NCI-H2227 (cell line): ENCODE measurements around the gene INPP4B.
"Not testable (repeated sequence)": the region's sequence is repeated elsewhere in the genome, so short reads cannot be mapped to it uniquely, and the experiment has no call there.

Experiments used
- DNase-seq: peaks from one replicate; lab custom pipeline; 2025; ENCODE audit not compliant: unreplicated experiment; lab: John Stamatoyannopoulos, UW

INPP4B gene

DNA sequence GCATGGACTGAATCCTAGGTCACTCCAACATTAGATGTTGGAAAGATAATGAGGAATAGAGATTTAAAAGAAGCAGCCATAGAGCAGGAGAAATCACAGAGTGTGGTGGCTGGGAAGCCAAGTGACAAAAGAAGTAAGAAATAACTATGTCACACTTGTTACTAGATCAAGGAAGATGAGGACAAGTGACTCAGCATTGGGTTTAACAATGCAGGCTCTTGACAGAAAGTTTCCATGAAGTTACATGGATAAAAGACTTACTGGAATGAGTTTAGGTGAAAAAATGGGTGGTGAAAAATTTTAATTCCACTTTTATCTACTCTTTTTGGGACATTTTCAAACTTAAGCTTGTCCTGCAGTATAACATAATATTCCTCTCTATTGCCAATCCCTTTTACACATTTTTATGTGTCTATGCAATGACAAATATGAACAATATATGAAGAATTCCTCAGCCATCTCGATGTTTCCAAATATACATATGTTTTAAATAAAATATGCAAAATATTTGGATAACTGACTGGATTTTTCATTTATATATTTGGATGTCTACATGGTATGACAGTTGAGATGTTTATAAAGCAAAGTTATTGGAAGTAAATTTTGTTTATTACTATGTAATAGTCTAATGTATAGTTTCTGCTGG is 747.1 kb downstream of the INPP4B start:
- DNase-seq = no peak

DNA sequence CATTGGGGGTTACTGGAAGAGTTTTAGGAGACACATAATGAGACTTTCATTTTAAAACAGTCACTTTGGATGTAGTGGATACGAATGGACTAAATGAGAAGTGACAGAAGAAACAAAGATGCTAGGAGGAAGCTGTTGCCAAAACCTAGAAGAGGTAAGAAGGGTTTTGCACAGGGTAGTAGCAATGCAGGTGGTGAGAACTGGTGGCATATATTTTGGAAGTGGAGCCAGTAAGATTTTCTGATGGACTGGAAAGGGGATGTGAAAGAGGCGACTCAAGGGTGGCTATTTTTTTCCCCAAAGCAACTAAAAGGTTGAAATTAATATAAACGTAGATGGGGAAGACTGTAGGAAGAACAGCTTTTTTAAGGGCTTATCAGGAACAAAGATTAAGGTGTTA is 747.7 kb downstream of the INPP4B start:
- no peak for DNase-seq

DNA sequence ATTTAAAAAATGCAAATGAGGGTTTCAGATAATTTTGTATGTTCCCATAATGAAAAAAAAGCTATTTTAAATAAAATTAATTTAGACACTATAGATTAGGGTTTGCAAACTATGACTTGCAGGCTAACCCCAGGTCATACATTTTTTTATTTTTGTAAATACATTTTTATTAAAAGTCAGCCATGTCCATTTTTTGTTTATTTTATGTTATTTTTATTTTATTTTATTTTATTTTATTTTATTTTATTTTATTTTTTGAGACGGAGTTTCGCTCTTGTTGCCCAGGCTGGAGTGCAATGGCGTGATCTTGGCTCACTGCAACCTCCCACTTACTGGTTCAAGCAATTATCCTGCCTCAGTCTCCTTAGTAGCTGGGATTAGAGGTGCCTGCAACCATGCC is 749.1 kb downstream of the INPP4B start:
- DNase-seq = no peak

DNA sequence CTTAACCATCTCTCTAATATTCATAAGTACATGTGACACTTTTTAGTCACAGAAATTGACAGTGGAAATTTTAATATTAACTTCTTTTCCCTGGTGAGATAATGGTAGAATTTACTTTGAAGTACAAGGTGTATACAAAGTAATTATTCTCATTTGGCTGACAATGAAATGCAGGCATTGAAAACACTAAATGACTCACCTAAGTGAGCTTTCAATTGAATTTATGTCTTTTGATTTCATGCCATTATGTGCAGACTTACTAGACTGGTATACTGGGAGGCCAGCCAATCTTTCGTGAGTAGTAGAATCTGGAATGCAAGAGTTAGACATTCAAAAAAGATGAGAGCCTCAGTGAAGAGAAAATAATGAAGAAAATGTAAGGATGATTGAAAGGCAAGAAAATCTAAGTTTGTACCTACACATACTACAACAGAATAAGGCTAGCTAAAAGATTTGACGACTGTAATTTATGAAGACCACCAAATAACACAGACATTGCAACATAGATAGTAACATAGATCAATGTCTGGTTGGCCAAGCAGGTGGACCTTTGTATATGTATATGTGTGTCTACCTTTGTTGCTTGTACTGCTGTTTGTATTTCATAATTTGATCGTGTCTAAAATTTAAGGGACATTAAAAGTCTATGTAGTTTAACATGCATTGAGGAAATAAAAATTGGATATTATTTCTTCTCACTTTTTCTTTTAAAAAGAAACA is 750.1 kb downstream of the INPP4B start:
- DNase-seq = no peak

DNA sequence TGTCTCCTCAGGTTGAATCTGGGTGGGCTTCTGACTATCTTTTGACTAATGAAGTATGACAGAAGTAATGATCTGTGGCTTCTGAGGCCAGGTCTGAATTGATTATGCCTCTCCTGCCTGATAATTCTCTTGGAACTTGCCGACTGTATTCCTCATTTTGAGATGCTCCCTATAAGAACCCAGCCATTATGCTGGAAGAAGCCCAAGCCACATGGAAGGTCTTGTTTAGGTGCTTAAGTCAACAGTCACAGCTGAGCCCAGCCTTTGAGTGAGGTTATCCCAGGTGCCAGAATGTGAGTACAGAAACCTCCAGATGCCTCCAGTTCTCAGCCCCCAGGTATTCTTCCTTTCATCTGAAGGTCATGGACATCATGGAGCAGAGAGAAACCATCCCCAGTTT is 753.2 kb downstream of the INPP4B start:
- no peak for DNase-seq

DNA sequence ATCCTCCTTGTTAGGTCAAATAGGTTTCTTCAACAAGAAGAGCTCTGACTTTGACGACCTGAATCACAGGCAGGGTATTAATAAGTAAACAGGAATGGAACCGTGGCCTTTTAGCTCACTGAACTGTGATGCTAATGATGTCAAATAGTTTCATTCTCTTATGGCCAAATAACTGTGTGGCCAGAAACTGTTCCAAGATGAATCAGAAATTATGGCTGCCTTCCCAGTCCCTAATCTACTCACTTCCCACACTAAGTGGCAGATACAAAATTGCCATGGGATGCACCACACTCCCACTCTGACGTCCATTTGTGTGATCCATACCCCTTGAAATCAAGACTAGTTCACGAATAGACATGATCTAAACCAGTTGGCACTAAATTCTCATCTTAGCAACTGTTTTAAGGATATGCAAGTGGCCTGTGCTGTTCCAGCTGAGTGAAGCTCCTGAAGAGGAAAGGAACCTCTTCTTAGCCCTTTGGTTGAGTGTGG is 754.4 kb downstream of the INPP4B start:
- no peak for DNase-seq

DNA sequence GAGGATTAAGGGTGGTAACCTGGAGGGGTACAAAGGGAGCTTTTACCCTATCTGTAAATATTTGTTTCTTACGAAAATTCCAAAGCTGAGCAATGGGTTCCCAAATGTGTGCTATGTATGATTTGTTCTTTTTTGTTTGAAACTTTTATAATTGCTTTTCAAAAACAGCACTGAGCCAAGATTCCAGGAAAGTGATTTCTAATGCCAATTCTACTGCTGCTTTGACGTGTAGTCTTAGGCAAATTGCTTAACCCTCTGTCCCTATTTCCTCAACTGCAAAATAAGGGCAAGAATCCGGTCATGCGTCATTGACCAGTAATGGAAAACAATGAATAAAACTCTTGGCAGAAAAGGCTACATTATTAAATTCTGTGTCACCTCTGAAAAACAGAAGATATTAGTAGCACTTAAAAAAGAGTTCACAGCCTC is 755.0 kb downstream of the INPP4B start:
- no peak for DNase-seq

DNA sequence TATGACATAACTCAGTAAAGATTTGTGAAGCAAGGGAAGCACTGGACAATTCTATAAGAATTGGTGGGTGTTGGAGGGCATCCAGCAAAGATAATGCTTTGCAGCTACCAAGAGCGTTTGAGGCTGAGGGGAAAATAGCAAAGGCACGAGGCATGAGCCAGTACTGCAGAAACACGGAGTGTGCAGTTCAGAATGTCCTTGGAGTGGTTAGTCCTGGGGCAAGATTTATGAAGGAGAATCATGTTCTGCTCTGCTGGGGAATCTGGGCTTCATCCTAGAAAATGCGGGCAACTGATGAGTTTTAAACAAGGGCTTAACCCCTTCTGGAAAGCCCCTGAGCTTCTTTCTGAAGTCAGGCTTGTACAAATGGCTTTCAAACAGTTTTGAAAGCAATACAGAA is 757.2 kb downstream of the INPP4B start:
- DNase-seq = no peak

DNA sequence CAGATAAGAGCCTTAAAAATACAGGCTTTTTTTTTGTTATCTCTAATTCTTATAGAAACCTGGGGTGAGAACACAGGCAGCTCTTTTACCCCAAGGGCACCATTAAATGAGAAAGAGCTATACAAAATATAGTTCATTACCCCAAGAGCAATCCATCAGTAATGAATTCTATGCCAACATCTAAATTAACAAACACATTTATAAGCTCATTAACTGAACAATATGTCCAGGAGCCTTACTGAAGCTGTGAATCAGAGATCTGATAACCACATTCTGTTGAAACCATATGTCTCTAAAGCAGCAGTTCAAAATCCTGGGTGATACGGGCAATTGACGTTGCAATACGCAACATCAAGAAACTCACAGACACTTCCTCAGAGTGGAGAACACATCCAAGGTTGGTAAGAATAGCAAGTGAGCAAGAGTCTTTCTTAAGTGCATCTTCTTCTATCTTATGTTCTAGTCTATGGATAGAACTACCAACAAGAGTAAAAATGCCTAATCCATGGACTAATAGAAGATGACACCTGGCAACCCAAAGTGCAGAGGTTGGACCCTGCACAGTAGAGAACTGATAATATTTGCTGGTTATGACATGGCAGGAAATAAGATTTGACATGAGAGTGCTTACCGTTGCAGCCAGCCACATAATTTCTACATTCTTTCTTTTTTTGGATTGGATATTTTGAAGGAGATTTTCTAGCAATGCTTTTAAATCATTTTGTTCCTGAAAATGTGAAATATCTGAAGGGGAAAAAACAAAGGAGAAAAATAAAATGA is 760.4 kb downstream of the INPP4B start:
- DNase-seq = no peak

DNA sequence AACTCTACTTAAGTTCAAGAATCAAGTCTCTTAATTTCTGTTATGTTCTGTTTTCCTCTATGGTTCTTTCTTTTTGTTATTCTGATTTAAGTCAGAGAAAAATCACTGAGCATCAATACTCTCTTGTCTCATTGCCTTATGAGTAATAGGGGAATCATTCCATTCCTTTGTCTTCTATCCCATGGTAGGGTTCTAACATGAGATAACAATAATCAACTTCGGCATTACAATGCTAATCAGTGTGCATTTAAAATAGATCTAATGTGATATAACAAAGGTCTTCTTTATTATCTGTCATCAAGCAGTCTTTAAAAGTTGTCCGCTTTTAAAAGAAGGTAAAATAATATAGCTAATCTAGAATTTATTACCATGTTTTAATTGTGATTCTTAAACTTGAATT is 762.8 kb downstream of the INPP4B start:
- no peak for DNase-seq

DNA sequence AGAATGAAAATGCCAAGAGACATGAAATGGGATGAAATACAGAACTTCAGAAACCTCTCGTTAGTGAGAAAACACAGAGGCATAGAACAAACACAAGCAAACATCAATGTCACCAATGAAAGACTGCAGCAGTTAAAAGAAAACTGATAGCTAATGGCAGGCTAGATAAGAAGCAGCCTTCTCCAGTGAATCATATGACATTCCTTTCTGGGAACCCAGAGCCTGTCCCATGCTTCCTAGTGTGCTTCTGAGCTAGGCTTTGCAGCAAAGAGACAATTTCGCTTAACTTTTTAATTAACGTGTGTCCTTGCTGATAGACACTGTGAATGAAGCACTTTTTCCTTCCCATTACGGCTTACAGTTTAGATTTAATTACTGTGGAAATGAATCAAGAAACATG is 765.1 kb downstream of the INPP4B start:
- DNase-seq = no peak

DNA sequence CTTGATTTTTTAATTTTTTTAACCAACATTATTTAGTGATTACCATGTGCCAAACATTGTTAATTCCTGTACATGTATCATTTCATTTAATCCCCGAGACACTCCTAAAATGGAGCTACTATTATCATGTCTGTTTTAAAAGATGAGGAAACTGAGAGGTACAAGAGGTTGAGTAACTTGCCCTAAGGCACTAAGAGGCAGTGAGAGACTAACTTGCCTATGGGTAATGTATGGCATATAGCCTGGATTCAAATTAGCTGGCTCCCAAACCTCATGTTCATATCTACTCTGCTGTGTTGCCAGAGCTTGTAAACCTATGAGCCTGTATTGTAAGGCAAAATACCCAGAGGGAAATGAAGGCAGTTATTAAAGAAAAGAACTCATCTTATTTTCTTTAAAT is 766.1 kb downstream of the INPP4B start:
- no peak for DNase-seq

DNA sequence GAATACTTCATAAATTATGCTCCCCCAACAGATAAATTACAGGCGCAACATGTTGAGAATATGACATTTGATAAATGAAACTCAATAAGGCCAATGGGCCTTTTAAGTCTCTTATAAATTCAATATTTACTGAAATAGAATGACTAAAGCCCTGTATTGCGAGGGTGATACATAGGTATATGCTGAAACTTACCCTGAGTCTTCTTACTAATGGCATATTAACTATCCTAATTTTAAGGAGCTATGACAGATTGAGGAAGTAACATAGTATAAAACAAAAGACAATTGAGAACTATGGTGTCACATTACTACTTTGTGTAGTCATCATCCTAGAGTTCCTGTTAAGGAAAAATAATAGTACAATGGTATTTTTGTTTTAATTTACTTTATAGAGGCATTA is 769.1 kb downstream of the INPP4B start:
- no peak for DNase-seq

DNA sequence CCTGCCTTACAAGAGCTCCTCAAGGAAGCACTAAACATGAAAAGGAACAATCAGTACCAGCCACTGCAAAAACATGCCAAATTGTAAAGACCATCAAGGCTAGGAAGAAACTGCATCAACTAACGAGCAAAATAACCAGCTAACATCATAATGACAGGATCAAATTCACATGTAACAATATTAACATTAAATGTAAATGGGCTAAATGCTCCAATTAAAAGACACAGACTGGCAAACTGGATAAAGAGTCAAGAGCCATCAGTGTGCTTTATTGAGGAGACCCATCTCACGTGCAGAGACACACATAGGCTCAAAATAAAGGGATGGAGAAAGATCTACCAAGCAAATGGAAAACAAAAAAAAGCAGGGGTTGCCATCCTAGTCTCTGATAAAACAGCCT is 777.8 kb downstream of the INPP4B start:
- not testable (repeated sequence) for DNase-seq

DNA sequence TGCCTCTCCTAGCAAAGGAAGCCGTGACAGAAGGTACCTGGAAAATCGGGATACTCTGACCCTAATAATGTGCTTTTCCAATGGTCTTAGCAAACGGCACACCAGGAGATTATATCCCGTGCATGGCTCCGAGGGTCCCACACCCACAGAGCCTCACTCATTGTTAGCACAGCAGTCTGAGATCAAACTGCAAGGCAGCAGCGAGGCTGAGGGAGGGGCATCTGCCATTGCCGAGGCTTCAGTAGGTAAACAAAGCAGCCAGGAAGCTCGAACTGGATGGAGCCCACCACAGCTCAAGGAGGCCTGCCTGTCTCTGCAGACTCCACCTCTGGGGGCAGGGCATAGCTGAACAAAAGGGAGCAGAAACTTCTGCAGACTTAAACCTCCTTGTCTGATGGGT is 779.5 kb downstream of the INPP4B start:
- not testable (repeated sequence) for DNase-seq

DNA sequence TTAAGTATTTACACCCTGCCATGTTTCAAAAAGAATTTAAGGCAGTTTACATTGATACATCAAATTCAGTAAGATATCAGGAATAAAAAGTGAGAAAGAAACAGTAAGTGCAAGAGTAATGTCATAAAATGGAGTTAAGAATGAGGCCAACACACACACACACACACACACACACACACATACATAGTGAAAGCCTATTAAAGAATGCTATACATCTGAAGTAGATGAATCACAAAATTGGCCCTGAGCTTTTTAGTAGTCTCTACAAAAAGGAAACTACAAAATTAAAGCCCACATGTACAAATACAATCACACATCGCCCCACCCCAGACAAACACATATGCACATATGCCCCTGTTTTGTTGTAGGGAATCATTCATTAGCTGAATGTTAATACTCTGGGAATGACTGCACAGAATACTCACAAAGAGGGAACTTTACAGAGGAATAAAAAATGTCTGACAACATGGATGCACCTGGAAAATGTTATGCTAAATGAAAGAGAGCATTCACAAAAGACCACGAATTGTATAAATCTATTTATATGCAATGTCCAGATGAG is 780.9 kb downstream of the INPP4B start:
- DNase-seq = no peak

DNA sequence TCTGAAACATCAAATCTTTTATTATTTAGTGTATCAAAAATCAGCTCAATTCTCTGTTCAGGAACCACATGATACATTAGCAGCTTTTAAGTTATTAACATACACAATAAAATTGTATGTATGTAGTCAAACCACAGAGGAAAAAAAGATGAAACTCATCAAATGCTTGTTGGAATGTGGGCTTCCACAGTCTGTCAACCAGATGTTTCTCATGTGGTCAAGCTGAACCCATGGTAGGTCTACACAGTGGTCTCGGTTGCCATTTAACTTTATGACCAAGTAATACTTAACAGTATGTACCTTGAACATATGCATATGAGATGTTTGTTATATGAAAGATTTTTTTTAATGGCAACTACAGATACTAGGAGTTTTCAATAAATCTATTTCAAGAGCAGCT is 781.9 kb downstream of the INPP4B start:
- DNase-seq = no peak

DNA sequence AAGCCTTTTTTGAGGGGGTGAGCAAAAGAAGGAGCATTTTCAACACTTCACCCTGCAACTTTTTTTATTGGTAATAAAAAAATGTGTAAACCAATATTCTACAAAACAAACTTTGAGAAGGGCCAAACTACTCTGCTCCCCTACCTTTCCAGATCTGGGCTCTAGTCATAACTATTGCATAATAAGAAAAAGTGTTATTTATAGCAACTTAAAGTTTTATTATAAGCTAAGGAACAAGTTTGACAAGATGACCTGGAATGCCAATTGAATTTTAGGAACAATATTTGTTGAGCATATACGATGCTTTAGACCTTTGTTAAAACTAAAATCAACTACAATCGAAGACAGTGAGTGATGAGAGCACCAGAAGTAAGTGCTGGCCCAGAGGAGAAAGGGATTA is 800.1 kb downstream of the INPP4B start:
- no peak for DNase-seq

DNA sequence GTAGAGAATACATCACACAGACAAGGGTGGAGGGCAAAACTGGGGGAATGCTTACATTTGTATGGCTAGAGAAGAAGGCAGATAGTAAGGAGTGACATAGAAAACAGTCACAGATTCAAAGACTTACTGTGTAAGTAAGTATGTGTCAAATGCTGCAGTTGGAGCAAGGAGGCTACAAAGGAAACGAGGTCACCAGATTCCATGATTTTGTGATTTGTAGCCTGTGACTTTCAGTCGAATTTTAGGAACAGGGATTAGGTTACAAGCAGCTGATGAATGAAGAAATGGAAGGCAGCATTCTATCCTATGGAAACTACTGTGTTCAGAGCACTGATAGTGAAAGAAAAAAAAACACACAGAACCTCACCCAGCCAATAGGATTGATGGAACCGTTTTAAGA is 801.8 kb downstream of the INPP4B start:
- no peak for DNase-seq

DNA sequence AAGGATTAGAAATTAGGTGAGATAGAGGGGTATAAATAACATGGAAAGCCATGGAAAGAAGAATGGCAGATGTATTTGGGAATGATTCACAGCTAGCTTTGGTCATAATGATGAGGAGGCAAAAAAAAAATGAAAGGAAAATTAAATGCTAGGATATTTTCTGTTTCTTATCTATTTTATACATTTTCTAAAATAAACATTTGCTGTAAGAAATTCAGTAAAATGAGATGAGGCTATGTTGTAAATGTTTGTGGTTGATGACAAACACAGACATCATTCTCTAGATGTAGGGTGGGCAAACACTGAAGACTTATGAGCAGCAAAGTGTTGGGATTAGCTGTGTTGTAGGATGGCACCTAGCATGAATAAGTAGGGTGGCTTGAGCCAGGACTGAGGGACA is 802.6 kb downstream of the INPP4B start:
- no peak for DNase-seq

DNA sequence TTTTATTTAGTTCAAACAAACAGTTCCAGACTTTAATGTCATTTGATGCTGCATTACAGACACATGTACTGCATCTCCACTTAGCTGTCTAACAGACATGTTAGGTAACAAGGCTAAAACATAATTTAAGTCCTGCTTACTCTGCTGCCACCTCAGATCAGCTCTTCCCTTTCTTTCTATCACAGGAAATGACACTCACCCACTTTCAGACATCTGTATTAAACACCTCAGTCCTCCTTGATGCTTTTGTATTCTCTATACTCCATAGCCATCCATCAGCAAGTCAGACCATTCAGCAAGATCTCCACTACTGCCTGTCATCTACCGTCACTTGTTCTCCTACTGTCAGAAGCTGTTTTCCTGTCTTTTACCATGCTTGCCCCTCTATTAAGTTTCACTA is 804.3 kb downstream of the INPP4B start:
- DNase-seq = no peak

DNA sequence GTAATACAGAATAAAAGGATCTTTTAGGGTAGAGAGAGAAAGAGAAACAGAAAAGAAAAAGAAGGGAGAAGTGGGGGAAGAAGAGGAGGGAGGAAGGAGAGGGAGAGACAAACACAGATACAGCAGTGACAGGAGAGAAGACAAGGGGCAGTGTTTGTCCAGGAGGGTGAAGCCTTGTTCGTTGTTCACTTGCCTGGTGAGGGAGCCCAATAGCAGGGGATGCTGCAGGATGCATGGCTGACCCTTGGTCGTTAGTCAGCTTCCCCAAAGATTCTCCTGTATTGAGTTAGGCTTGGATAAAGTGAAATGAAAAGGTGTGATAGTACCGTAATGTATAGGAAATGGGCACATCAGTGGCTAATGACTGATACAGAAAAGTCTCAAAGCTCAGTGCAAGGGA is 806.1 kb downstream of the INPP4B start:
- DNase-seq = no peak
